ENCODE measurements around the gene NBEAL1. TPM values are rescaled to one million over a fixed set of nuclear protein-coding genes. Genes with fewer than 3 reads are reported as not detected.
"Not testable (repeated sequence)": the region's sequence is repeated elsewhere in the genome, so short reads cannot be mapped to it uniquely, and the experiment has no call there.

NBEAL1 gene
- total RNA-seq, 4 donors from 2014 or later, result 22.7 to 31.2 (median 28.1) TPM

DNA sequence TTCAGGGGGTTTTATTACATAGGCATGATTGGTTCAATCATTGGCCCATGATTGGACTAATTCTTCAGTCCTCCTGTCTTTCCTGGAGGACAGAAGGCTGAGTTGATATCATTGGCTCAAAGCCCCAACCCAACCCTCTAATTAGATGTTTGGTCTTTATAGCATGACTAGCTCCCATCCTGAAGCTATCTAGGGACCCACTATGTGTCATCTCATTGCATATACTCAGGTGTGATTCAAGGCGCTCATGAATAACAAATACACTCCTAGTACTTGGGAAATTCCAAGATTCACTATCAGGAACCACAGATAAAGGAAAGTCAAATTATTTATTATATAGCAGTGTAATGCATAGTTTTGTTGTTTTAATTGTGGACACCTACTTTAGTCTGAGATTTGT, 24.9 kb upstream of the NBEAL1 start:
- no peak overlapping the region for H3K4me3 ChIP-seq
- no peaks in the 10 kb centered on the region for H3K4me1 ChIP-seq
- no peak for DNase-seq
- H3K9me3 ChIP-seq, result no peaks in the 10 kb centered on the region
- no peaks in the 10 kb centered on the region for H3K27me3 ChIP-seq
- WGBS, 2 donors, result 100% methylated on average over 1 of the region's 1 CpG
- TF ChIP-seq CTCF (IDR thresholded peaks at IDR 0.05) (no peak), POLR2A (IDR thresholded peaks at IDR 0.05) (no peak)
- intact Hi-C loops (cut with DNase I), result no loop called here
- peaks cover 0 to 2% (median 0%) of the 10 kb centered on the region in 3 donors for H3K36me3 ChIP-seq
- no peak overlapping the region for H3K27ac ChIP-seq

- Histone ChIP-seq H3K9me3 (no peaks in the 10 kb centered on the region), H3K36me3 (no peaks in the 10 kb centered on the region), H3K4me3 (no peak overlapping the region), H3K27me3 (no peaks in the 10 kb centered on the region), H3K27ac (no peak overlapping the region), H3K4me1 (no peaks in the 10 kb centered on the region)
- no peak for DNase-seq
- intact Hi-C loops (cut with DNase I), result no loop called here
- WGBS, 2 donors, result 80 to 82% methylated on average over 3 of the region's 3 CpGs
- TF ChIP-seq POLR2A (IDR thresholded peaks at IDR 0.05) (no peak), CTCF (IDR thresholded peaks at IDR 0.05) (no peak)
These were observed 24.2 kb upstream of the NBEAL1 start for GRCh38 chr2:202990501-202990900.

DNA sequence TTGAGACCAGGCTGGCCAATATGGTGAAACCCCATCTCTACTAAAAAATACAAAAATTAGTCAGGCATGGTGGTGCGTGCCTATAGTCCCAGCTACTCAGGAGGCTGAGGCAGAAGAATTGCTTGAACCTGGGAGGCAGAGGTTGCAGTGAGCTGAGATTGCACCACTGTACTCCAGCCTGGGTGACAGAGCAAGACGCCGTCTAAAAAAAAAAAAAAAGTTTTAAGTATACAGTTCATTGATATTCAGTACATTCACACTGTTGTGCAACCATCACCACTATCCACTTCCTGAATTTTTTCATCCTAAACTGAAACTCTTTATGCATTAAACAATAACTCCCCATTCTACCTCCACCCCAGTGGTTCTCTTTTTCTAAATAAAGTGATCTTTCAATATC, 17.6 kb upstream of the NBEAL1 start:
- H3K27ac ChIP-seq; intact Hi-C loops (cut with DNase I); H3K9me3 ChIP-seq; DNase-seq; H3K4me1 ChIP-seq; H3K36me3 ChIP-seq; H3K4me3 ChIP-seq; H3K27me3 ChIP-seq: not testable (repeated sequence)
- WGBS, 2 donors, result 34 to 52% methylated on average over 3 of the region's 3 CpGs

DNA sequence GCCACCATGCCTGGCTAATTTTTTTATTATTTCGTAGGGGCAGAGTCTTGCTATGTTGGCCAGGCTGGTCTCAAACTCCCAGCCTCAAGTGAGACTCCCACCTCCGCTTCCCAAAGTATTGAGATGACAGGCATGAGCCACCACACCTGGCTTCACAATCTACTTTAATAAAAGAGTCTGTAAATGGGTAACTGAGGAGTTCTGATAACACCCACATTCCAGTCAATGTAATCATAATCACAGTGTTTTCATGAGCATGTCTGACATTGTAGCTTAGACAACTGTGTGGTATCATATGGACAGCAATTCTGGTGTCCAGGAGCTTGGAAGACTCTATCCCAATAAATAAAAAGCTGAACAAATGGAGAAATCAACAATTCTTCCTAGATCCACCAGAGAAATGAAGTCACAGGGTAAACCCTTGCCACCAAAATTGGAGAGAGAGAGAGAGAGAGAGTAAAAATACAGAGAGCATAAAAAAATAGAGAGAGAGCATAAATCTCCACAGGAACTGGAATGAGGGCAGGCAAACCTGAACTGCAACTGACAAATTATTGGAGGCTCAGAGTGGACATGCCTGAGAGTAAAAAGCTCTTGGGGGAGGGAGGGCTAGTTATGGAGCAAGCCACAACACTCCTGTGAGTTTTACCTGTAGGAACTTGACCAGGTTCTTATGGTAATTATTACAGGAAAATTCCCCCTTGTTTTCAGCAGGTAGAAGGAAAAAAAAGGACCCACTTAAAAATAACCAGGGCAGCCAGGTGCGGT, 12.4 kb upstream of the NBEAL1 start:
- Histone ChIP-seq H3K4me3 (no peak overlapping the region), H3K4me1 (peaks cover 0 to 5% (median 0%) of the 10 kb centered on the region in 3 donors), H3K9me3 (no peaks in the 10 kb centered on the region), H3K27ac (no peak overlapping the region), H3K36me3 (no peaks in the 10 kb centered on the region), H3K27me3 (no peaks in the 10 kb centered on the region)
- no peak for TF ChIP-seq POLR2A (IDR thresholded peaks at IDR 0.05)
- TF ChIP-seq CTCF (IDR thresholded peaks at IDR 0.05), result no peak
- DNase-seq, result no peak
- intact Hi-C loops (cut with DNase I), result no loop called here
- 53% methylated on average over 2 to 3 of the region's 3 CpGs for WGBS, 2 donors

DNA sequence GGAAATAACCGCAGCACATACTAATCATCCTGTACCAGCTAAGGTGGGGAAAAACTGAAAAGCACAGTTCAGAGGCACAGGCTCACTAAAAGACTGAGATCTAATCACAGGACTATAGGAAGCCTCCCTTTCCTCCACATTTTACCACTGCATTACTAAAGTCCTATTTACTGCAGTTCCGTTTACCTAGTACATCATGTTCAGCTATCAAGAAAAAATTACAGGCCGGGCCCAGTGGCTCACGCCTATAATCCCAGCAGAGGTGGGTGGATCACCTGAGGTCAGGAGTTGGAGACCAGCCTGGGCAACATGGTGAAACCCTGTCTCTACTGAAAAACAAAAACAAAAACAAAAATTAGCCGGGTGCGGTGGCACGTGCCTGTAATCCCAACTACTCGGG, 11.0 kb upstream of the NBEAL1 start:
- 90 to 94% methylated on average over 8 of the region's 8 CpGs for WGBS, 2 donors

More for the DNA sequence above, 11.0 kb upstream of the NBEAL1 start:
- H3K9me3 ChIP-seq, result no peaks in the 10 kb centered on the region
- no peak overlapping the region for H3K27ac ChIP-seq
- no peaks in the 10 kb centered on the region for H3K36me3 ChIP-seq
- TF ChIP-seq CTCF (IDR thresholded peaks at IDR 0.05) (no peak), POLR2A (IDR thresholded peaks at IDR 0.05) (no peak)
- no peak overlapping the region for H3K4me3 ChIP-seq
- H3K27me3 ChIP-seq, result no peaks in the 10 kb centered on the region
- H3K4me1 ChIP-seq, result peaks cover 0 to 5% (median 0%) of the 10 kb centered on the region in 3 donors
- intact Hi-C loops (cut with DNase I), result no loop called here
- DNase-seq, result no peak

Measured in esophagus squamous epithelium (tissue), 5 donors.